ENCODE results near the gene LARP4B. TPM values are rescaled to one million over a fixed set of nuclear protein-coding genes. Genes with fewer than 3 reads are reported as not detected.

LARP4B gene
- total RNA-seq, 4 donors from 2014 or later, result 50.2 to 77.5 (median 57.0) TPM

GRCh38 chr10:974038-974784 lies 42.7 kb upstream of the LARP4B start:
- 82% methylated on average over 20 of the region's 20 CpGs for WGBS, 2 donors
- H3K4me3 ChIP-seq (ENCODE audit: low read depth, poor library complexity, severe bottlenecking), result no peak overlapping the region
- TF ChIP-seq POLR2A (IDR thresholded peaks at IDR 0.05) (no peak), CTCF (IDR thresholded peaks at IDR 0.05) (no peak)
- intact Hi-C loops (cut with DNase I; ENCODE audit: low total_unique reads), result no loop called here
- DNase-seq (ENCODE audit: low spot score in 2 of 2), result peak in 1 of 2 donors; percentile 64

- intact Hi-C loops (cut with DNase I; ENCODE audit: low total_unique reads), result no loop called here
- no peak overlapping the region for H3K4me3 ChIP-seq (ENCODE audit: low read depth, poor library complexity, severe bottlenecking)
- 78 to 86% methylated on average over 8 of the region's 8 CpGs for WGBS, 2 donors
- DNase-seq (ENCODE audit: low spot score in 2 of 2), result peak in 1 of 2 donors; percentile 25
- TF ChIP-seq CTCF (IDR thresholded peaks at IDR 0.05) (no peak), POLR2A (IDR thresholded peaks at IDR 0.05) (no peak)
Measured at GRCh38 chr10:972763-973162, 41.3 kb upstream of the LARP4B start.

GRCh38 chr10:971613-972012 lies 40.1 kb upstream of the LARP4B start:
- intact Hi-C loops (cut with DNase I; ENCODE audit: low total_unique reads), result no loop called here
- no peak for TF ChIP-seq POLR2A (IDR thresholded peaks at IDR 0.05)
- no peak for TF ChIP-seq CTCF (IDR thresholded peaks at IDR 0.05)
- 74 to 84% methylated on average over 12 of the region's 12 CpGs for WGBS, 2 donors
- peak in 1 of 2 donors; percentile 74 for DNase-seq (ENCODE audit: low spot score in 2 of 2)
- H3K4me3 ChIP-seq (ENCODE audit: low read depth, poor library complexity, severe bottlenecking), result no peak overlapping the region

GRCh38 chr10:971150-971542 lies 39.6 kb upstream of the LARP4B start:
- no peak overlapping the region for H3K4me3 ChIP-seq (ENCODE audit: low read depth, poor library complexity, severe bottlenecking)
- TF ChIP-seq CTCF (IDR thresholded peaks at IDR 0.05) (no peak), POLR2A (IDR thresholded peaks at IDR 0.05) (no peak)
- peak in 1 of 2 donors; percentile 83 for DNase-seq (ENCODE audit: low spot score in 2 of 2)
- intact Hi-C loops (cut with DNase I; ENCODE audit: low total_unique reads), result no loop called here
- 45 to 65% methylated on average over 4 of the region's 4 CpGs for WGBS, 2 donors

GRCh38 chr10:970311-971149 lies 39.0 kb upstream of the LARP4B start:
- peak in 1 of 2 donors; percentile 65 for DNase-seq (ENCODE audit: low spot score in 2 of 2)
- WGBS, 2 donors, result 44 to 45% methylated on average over 14 of the region's 14 CpGs
- intact Hi-C loops (cut with DNase I; ENCODE audit: low total_unique reads), result no loop called here
- H3K4me3 ChIP-seq (ENCODE audit: low read depth, poor library complexity, severe bottlenecking), result no peak overlapping the region
- TF ChIP-seq CTCF (IDR thresholded peaks at IDR 0.05) (no peak), POLR2A (IDR thresholded peaks at IDR 0.05) (no peak)
